Stimulated activated CD8-positive, alpha-beta memory T cell treated with anti-CD3 and anti-CD28 coated beads, Interleukin-12 subunit alpha, Interleukin-12 subunit beta, amount 100 ng/mL, for 24 hours (primary cell): ENCODE data around the gene GPR84.
"Not testable (repeated sequence)": the region's sequence is repeated elsewhere in the genome, so short reads cannot be mapped to it uniquely, and the experiment has no call there.

Experiments
- DNase-seq: peaks from one replicate; pipeline ENCODE4 v3.0.0-alpha.2; 2020; ENCODE audit errors: extremely low read depth

GPR84 gene

DNA sequence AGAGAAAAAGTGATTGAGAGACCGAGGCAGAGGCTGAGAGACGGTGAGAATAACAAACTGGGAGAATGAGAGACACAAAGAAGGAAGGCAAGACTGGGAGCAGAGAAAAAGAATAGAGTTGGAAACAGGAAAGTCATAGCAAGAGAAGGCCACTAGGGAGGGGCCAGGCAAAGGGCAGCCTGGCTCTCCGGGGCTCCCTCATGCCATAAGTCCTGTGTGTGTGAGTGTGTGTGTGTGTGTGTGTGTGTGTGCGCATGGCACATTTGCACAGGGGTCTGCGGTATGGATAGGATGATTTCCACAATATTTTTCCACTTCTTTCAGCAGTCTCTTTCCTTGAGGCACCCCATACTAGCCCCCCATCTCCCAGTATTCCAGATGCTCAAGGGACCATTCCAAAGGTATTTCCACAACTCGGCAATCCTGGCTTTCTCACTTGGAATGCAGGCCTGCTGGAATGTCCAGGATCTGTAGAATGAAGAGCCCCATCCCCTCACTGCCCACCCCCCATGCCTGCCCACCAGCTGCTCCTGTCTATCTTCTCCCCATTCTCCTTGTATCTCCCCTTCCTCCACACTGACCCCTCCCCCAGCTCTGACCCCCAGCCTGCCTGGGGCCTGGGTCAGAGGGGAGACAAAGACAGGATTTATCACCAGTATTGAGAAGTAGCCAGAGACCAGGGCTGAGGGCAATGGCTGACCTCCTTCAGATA is 9.0 kb downstream of the GPR84 start:
- no peak for DNase-seq

DNA sequence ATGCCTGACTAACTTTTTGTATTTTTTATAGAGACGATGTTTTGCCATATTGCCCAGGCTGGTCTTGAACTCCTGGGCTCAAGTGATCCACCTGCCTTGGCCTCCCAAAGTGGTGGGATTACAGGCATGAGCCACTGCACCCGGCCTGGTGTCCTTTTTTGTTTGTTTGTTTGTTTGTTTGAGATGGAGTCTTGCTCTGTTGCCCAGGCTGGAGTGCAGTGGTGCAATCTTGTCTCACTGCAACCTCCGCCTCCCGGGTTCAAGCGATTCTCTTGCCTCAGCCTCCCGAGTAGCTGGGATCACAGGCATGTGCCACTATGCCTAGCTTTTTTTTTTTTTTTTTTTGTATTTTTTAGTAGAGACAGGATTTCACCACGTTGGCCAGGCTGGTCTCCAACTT is 10.0 kb downstream of the GPR84 start:
- DNase-seq = not testable (repeated sequence)

DNA sequence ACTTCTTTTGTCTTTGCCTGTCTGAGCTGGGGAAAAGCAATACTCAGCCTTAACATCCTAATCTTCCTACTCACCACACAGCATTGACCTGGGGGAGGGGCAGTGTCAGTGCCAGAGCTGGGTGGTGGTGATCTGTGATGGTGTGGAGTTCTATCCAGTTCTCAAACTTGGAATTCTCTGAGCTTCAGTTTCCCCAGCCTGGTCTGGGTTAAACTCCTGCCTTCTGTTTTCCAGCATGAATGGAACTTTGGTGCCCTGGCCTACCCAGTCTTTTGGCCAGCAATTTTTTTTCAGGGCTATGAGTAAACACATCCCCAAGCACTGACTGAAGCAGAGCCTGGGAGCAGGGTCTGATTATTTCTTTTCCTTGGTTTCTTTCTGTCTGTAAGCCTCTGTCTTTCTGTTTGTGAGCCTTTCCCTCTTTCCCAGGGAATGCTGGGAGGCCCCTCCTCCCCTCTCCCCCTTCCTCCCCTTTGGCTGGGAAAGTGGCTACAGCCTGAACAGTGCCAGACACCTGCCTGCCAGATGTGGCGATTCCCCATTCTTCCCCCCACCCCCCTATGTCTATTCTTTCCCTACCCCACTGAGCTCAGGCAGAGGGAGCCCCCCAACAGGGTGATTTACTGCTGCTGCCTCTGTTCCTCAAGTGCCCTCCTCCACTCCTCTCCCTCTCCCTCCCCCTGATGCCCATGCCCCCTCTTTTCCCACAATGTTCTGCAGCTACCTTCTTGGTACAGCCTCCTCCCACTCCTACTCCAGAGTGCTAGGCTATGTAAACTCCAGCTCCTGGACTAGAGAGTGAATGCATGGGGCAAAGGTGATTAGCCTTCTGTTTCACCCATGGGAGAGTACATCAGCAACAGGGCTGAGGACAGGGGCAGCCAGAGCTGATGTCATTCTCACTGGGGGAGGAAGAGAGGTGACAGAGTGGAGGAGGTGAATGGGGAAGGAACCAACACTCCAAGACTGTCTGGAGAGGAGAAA is 11.1 kb downstream of the GPR84 start:
- no peak for DNase-seq

DNA sequence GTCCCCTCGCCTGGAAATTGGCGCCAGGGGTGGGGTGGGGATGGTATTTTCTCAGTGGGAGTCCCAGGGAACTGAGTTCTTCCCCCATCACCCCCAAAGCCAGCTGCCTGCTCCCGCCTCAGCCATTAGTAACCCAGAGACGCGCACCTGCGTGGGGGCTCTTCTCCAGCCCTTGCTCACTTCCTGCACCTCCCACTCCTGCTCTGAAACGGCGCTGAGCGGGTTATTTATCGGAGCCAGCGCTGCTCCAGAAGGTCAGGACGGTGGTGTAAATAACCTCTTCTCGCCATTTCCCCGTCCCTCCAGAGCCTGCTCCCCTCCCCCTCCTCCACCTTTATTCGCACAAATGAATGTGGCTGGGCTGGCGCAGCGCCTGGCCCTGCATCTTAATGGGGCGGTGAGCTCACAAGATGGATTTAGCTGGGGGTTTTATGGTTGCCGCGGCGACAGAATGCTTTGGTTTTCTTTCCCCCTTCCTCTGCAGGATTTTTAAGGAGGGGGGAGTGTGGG is 12.2 kb downstream of the GPR84 start:
- no peak for DNase-seq

DNA sequence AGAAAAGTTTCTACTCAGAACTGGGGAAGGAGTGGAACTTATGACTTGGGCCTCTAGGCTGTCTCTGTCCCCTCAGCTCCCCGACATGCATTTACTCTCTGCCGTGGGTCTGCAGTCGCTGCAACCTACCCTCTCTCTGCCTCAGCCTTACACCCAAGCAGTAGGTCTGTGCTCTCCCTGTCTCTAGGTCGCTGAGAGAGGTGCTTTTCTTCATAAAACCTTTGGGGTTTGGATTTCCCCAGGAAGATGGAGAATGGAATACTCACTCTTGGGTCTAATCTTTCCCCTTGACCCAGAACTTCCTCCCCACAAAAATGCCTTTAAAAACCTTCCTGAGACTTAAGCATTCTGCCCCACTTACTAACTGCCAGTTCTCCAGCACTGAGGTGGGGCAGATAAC is 12.9 kb downstream of the GPR84 start:
- DNase-seq = no peak

DNA sequence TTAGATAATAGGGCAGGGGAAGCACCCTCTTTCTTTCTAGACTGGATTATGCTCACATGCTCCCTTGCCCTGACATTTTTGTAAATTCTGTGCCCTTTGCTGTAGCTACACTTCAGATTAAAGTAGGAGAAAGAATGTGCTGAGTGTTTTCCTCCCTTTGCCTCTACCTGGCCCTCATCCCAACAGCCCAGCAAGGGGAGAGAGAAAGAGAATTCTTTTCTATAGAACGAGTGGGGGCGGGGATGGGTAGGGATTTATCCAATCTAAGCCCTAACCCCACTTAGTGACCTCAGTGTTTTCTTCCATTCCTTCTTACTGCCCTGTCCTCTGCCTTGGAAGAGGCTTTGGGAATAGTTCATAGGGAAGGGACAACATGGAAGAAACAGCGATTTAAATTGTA is 13.5 kb downstream of the GPR84 start:
- no peak for DNase-seq

DNA sequence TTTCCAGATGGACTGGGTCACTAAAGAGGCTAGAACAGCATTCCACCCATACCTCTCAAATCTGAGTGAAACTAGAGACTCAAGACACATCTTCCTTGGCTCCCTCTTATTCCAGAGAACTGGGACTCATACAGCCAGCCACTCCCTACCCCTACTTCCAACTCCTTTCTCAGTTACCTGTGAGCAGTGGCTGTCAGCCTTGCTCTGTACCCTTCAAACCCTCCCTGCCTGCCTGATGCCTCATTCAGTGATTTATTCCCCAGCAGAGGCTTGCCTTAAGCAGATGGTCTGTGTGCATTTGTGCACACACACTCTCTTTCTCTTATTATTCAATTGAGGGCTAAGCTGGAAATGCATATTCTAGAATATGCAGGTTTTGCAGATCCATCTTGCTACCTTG is 14.6 kb downstream of the GPR84 start:
- no peak for DNase-seq

DNA sequence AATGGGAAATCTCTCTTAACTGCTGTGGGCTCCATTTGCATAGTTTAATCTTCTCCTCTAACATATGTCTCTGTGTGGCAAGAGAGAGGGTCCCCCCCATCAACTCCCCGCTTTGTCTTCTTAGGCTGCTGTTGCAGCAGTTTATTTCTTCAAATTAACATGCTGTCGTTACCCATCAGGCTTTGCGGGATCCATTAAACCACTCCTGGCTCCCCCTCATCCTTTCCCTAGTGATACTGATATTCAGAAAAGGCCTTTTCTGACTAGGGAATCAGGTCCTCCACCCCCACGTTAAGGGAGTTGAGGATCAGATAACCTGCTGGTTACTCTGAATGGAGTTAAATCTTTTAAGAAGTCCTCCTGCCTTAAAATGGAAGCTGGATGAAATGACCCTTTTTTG is 15.2 kb downstream of the GPR84 start:
- no peak for DNase-seq

DNA sequence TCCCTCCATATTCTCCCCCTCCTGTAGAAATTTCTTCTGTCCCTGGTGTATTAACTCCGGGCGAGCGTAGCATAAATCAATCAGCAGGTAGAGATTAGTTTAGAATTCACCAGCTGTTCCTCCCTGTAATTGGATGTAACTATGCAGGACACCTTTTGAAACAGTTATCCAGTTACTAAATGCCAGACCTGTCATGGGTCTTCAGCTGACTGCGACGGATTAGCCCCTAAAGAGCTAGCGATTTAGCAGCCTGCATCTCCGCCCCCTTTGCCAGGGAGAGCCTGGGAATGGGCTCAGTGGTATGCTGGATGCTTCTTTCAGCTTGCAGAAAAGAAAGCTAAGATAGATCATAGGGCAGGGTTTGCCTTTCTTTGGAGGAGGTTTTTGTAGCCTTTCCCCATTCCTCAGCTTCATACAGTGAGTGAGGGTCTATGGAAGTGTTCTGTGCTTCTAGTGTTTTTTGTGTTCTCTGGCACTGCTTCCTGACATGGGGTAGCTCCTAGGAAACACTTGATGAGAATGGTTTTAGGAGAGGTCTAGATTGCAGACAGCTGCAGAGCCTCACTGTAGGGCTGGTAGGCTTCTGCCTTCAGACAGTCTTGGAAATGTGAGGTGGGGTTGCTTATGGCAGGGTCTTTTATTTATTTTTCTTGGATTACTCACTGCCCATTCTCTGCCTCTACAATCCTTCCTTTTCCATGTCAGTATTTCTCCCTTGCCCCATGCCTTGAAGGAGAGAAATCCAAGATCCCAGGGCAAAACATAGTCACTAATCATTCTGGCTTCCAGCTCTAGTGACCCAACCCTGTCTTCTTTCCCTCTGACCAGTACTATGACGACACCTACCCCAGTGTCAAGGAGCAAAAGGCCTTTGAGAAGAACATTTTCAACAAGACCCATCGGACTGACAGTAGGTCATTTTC is 22.6 kb downstream of the GPR84 start:
- no peak for DNase-seq

DNA sequence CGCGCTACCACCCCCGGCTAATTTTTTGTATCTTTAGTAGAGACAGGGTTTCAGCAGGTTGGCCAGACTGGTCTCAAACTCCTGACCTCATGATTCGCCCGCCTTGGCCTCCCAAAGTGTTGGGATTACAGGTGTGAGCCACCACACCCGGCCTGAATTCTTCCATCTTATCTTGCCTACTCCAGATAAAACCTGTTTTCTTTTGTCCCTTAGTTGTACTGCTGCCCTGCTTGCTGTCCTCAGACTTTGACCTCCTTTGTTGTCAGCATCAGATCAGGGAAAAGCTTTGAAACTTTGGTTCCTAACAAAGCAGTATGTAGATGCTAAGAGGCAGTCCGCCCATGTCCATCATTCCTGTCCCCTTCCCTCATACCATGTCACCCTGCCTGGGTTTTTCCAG is 23.4 kb downstream of the GPR84 start:
- DNase-seq = no peak

DNA sequence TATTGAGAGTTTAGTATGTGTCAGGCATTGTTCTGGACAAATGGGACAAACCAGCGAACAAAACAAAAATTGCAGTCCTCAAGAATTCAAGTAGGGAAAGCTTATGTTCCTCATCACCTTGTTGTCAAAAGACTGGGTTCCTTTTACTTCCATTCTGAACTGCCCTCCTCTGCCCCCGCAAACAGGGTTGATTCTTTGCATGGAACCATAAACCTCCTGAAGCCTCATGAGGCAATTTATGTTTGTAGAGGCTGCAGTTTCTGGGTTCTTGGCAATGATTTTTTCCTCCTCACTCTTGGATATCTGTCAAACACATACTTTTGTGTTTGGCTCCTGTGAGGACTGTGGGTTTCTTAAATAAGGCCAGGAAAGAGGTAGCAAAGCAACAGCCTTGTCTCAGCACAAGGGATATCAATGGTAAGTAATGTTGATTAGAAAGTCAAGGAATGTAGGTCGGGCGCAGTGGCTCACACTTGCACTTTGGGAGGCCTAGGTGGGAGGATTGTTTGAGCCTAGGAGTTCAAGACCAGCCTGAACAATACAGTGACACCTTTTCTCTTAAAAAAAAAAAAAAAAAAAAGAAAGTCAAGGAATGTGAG is 25.5 kb downstream of the GPR84 start:
- no peak for DNase-seq

DNA sequence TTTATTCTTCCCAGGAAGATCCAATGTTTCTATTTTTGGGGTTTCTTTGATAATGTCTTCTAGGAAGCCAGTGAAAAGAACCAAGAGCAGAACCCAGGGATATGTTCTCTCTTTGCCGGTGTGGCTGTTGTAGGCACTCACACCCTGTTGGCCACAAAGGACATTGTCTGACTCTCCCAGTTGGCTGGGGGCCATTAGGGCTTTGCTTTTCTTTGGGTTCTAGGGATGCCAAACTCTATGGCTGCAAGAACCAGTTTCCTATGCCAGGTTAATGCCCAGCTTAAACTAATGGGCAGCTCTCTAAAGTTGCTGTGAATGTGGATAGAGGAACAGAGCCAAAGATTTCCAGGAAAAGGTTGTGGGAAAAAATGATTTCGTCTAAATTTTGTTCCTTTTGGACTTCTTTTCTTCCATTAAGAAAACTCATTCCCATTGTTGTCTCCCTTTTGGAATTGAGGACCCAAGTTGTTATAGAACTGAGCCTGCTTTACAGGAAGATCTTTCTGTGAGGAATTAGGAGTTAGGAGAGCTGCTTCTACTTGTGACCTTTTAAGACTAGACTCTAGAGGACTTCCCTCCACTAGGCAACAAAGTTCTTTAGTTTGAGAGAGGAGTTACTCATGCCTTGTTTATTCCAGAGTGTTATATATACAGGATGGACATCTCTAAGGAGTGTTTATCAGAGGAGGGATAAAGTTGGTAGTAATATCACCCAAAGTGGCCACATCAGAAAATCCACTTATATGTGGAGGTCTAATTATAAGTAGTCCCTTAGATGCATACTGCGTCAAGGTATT is 26.2 kb downstream of the GPR84 start:
- DNase-seq = no peak

DNA sequence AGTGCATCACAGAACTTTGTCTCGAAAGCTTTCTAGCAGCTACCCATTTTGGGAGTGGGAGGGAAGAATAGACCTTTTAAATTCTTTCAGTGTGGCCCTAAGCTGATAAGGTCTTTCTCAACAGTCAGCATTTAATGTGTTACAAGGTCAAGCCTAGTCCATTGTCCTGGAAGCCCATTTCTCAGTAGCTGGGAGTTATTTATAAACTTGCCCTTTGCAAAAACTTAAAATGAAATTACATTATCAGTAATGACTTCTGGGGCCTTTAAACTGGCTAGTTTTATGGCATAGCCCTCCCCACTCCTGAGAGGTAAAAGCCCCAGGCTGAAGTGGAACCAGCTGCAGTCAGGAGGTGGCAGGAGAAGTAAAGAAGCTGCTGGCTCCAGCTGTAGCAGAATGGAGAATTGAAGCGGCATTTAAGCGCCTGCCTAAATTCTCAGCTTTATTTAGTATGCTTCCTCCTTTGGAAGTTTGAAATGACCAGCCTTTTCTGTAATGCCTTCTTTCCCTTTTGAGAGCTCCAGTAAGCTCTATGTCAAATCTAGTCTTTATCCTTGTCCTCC is 26.9 kb downstream of the GPR84 start:
- DNase-seq = no peak

DNA sequence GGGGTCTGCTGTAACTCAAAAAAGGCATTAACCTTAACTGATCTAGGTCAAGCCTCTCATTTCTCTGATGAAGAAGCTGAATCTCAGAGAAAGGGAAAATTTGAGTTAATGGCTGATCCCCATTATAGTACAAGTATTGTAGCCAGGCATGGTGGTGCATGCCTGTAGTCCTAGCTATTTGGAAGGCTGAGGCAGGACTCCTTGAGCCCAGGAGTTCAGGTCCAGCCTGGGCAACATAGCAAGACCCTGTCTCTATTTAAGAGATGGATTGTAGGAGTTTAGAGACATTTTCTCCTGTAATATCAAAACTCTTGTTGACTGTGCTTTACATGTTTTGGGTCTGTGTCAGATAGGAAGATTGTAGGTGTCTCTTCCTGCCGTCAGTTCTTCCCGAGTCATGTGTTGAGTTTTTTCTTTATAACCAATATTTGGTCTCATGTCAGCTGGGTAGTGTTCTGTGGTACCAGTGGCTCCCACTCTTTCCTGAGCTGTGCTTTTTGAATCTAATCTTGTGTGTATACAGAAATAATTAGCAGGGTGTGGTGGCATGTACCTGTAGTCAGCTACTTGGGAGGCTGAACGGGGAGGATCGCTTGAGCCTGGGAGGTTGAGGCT is 30.8 kb downstream of the GPR84 start:
- no peak for DNase-seq

DNA sequence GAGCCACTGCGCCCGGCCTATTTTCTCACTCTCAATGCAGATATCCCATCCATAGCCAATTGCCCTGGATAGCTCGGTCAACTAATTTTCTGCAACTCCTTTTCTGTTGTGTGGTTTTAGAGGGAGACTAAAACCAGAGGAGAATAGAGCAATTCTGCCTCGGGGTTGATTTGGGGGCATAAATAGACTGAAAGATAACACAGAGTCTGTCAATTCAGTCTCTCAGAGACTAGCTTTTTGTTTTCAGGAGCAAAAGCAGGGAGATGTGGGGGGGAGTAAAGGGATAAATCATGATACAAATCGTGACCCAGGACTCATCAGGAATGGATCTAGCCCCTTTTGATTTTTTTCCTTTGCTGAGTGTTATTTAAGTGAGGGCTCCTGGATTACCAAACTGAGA is 32.8 kb downstream of the GPR84 start:
- DNase-seq = no peak

DNA sequence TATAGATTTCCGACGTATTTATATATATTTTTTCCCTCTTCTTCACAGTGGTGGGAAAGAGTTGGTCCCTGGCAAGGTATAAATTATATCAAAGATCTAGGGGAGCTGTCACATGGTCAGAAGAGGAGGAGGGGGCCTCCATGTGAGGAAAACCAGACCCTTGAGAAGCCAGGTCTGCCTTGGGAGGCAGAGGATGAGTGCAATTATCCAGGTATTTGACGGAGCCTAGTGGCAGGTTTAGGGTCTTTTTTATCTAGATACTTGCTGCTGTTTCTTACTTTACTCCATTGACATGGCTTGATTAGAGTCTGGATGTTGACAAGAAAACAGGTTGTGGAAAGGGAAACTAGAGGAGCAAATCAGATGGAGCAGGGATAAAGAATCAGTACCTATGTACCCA is 33.8 kb downstream of the GPR84 start:
- no peak for DNase-seq

DNA sequence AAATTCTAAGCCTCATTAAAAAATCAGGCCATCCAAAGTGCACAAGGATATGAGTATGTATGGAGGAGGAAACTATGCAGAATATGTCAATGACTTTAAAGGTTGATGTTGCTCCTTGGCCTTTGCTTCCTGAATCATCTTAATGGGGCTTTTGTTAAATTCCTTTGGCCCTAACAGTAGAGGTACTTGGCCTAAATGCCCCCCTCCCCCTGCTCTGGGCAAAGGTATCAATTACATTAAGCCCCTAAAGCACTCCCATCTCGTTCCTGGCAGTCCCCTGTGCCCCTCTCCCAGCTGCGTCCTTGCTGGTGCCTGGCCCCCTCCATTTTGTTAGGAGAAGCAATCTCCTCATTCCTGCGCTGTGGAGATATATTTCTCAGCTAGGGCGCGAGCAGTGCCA is 34.5 kb downstream of the GPR84 start:
- DNase-seq = no peak

DNA sequence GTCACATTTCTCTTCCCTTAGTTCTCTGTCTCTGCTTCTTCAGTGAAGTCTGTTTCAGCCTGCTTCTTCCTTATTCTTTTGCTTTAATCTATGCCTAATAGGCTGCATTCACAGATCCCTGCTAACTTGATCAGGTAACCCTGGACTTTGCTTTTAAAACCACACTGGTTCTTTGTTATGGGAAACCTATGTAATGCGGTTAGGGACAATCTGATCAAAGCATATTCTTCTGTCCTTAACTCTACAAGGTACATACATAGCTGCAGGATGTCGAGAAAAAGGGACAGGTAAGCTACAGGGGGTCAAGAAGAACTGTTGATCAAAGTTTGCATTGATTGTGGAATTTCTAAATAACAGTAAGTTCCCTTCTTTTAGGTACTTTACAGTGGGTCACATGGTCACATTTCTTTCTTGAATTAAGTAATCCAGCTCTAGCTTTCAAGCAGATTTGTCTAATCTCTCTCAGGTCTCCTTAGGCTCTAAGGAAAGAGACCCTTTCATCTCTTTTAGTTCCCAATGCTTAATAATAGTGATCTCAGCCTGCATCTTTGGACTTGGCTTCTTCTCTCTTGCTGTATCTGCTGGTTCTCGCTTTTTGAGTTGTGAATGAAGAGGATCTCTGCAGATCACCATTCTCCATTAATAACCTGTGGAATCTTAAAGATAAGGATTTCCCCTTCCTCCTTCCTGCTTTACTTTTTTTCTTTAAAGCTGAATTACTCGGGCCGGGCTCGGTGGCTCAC is 35.5 kb downstream of the GPR84 start:
- no peak for DNase-seq
